BE2C (cell line): ENCODE data around the gene OR6X1.

ENCODE experiments used
- DNase-seq: peaks from one replicate; pipeline ENCODE4 v3.0.0-alpha.2; 2020
- H3K27me3 ChIP-seq: fragments of 250-450 bp; sonication (Bioruptor Pico); 2 replicates; pipeline ENCODE4 v1.5.1; 2020; ENCODE audit warnings: mild to moderate bottlenecking
- H3K36me3 ChIP-seq: fragments of 250-450 bp; sonication (Bioruptor Pico); 2 replicates; pipeline ENCODE4 v1.5.1; 2020; ENCODE audit warnings: mild to moderate bottlenecking
- H3K4me1 ChIP-seq: fragments of 250-450 bp; sonication (Bioruptor Pico); 2 replicates; pipeline ENCODE4 v1.5.1; 2020
- H3K4me3 ChIP-seq: 2 replicates; pipeline ENCODE4 v1.5.1; 2011; ENCODE audit warnings: low read depth, low read length
- H3K9me3 ChIP-seq: fragments of 250-450 bp; sonication (Bioruptor Pico); 2 replicates; pipeline ENCODE4 v1.5.1; 2020
- CTCF ChIP-seq: IDR thresholded peaks from 2 replicates; pipeline ENCODE4 v1.5.1; 2012; ENCODE audit warnings: mild to moderate bottlenecking, low read depth, low read length

OR6X1 gene

DNA sequence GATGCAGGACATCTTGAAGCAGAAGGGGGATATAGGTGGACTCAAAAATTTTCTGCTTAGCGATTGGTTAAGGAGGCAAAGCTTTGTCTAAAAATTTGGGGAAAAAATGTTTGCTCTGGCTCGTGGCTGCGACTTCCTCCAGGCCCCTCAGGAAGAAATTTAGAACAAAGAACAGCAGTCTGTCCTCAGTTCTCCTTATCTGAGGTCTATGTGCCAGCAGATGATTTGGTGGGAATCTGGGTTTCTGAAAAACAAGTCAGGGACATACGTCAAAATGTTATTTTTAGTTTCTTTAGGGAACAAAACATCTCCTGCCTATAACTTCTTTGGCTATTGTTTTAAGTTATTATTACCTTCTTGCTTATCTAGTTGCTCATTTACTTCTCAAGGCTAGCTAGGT lies 43.8 kb upstream of the OR6X1 start:
- Histone ChIP-seq H3K9me3 (no peaks in the 10 kb centered on the region), H3K4me3 (no peak overlapping the region), H3K27me3 (no peaks in the 10 kb centered on the region; the same call in 1 of the 2 replicates), H3K36me3 (no peaks in the 10 kb centered on the region), H3K4me1 (no peaks in the 10 kb centered on the region)
- no peak for TF ChIP-seq CTCF
- no peak for DNase-seq

- Histone ChIP-seq H3K27me3 (no peaks in the 10 kb centered on the region; the same call in 1 of the 2 replicates), H3K4me3 (no peak overlapping the region), H3K9me3 (no peaks in the 10 kb centered on the region), H3K4me1 (no peaks in the 10 kb centered on the region), H3K36me3 (no peaks in the 10 kb centered on the region)
- no peak for DNase-seq
- TF ChIP-seq CTCF, result no peak
These were observed 43.2 kb upstream of the OR6X1 start for GRCh38 chr11:123797541-123797940.

DNA sequence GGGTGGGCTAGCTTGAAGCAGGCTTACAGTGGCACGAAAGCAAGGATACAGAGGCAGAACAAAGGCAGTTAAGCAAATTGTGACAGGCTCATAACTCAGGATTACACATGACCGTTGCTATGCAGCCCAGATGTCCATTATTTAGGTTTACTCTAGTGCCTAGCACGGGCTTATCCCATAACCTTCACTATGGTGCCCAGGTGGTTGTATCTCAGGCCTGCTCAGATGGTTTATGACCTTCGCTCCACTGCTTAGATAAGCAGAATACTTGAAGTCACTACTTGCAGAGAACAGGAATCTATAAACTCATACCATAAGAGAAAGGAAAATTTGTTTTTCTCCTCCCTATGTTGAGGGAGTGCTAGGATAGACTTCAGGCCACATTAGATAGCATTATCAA lies 42.8 kb upstream of the OR6X1 start:
- Histone ChIP-seq H3K4me3 (no peak overlapping the region), H3K4me1 (no peaks in the 10 kb centered on the region)
- DNase-seq, result no peak

DNA sequence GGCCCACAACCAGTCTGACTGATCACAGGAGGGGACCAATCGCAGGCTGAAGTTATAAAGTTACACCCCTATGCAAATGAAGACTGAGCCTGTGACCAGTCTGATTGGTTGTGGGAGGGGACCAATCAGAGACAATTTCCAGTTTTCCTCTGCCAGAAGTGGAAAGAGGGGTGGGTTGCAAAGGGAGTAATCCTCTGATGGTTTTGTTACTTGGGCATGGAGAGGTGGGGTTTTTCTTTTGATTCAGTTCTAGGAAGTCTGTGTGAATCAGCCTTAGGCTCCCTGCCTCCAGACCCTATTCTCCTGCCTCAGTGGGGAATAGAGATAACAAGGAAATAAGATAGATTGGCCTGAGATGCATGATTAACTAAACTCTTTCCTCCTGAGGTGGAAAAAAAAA lies 41.9 kb upstream of the OR6X1 start:
- DNase-seq, result peak; percentile 25
- no peaks in the 10 kb centered on the region for H3K27me3 ChIP-seq
- H3K9me3 ChIP-seq, result no peaks in the 10 kb centered on the region
- no peak for TF ChIP-seq CTCF
- H3K4me1 ChIP-seq, result no peaks in the 10 kb centered on the region
- H3K4me3 ChIP-seq, result no peak overlapping the region
- H3K36me3 ChIP-seq, result no peaks in the 10 kb centered on the region

More for the DNA sequence above, 42.8 kb upstream of the OR6X1 start:
- H3K9me3 ChIP-seq, result no peaks in the 10 kb centered on the region
- H3K36me3 ChIP-seq, result no peaks in the 10 kb centered on the region
- no peak for TF ChIP-seq CTCF
- no peaks in the 10 kb centered on the region; the same call in 1 of the 2 replicates for H3K27me3 ChIP-seq

DNA sequence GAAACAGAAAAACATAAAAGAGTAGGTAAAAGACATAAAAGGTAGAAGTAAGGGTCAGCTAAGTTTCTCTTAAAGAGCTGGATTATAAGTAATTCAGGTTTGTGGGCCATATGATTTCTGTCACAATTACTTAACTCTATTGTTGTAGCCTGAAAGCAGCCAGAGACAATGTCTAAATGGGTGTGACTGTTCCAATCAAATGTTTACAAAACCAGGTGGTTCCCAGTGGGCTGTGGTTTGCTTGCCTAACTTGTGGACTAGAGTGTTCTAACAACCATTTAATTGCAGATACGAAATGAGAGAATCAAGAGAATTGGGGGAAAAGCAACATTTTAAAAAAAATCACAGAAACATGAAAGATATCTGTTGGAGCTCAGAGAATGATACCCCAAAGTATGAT lies 29.2 kb upstream of the OR6X1 start:
- Histone ChIP-seq H3K27me3 (no peaks in the 10 kb centered on the region), H3K4me1 (no peaks in the 10 kb centered on the region), H3K4me3 (no peak overlapping the region), H3K9me3 (no peaks in the 10 kb centered on the region), H3K36me3 (no peaks in the 10 kb centered on the region)
- no peak for DNase-seq
- TF ChIP-seq CTCF, result no peak

DNA sequence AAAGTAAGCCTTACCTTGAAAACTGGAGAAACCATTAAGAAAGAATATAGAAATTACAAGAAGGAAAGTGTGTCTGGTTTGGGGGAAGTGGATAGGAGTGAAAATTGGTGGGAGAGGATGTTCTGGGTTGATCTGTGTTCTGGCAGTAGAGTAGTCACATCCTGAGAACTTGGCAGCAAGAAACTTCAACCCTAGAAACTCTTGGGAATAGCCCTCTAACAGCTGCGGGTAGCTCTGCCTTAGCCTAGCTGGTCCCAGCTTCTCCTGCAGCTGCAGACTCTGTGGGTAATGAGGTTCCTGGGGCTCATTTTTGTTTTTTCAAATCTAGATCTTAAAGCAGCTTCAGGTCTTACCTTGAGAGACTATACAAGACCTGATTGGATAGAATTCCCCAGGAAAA lies 24.2 kb upstream of the OR6X1 start:
- H3K36me3 ChIP-seq, result no peaks in the 10 kb centered on the region
- no peak overlapping the region for H3K4me3 ChIP-seq
- no peak for TF ChIP-seq CTCF
- H3K27me3 ChIP-seq, result peaks cover 3% of the 10 kb centered on the region
- DNase-seq, result no peak
- H3K9me3 ChIP-seq, result no peaks in the 10 kb centered on the region
- no peaks in the 10 kb centered on the region for H3K4me1 ChIP-seq
